Measurements from ENCODE around the gene LAIR2.

Gene LAIR2

GRCh38 chr19:54558339-54558738, 55.7 kb downstream of the LAIR2 start:
- no peaks in the 10 kb centered on the region for H3K9me3 ChIP-seq (ENCODE audit: severe bottlenecking)
- H3K36me3 ChIP-seq (ENCODE audit: low read depth), result no peaks in the 10 kb centered on the region
- H3K27me3 ChIP-seq (ENCODE audit: insufficient read depth, poor library complexity, severe bottlenecking), result no peaks in the 10 kb centered on the region
- TF ChIP-seq CTCF (IDR thresholded peaks at IDR 0.05; ENCODE audit: poor library complexity, severe bottlenecking), result no peak
- H3K4me1 ChIP-seq (ENCODE audit: insufficient read depth, poor library complexity, severe bottlenecking), result no peaks in the 10 kb centered on the region
- DNase-seq (ENCODE audit: low spot score) (no peak), ATAC-seq (ENCODE audit: low read depth) (no peak)
- H3K4me3 ChIP-seq (ENCODE audit: severe bottlenecking), result no peak overlapping the region
- H3K27ac ChIP-seq (ENCODE audit: poor library complexity, severe bottlenecking), result no peak overlapping the region

Data from RWPE2 (cell line).